NCI-H2196 treated with DMSO at 0.1 percent for 48 hours (cell line): ENCODE measurements around the gene MTF1.

Experiments
- DNase-seq: peaks from one replicate; lab custom pipeline; 2025; ENCODE audit not compliant: unreplicated experiment; lab: John Stamatoyannopoulos, UW

Gene MTF1

DNA sequence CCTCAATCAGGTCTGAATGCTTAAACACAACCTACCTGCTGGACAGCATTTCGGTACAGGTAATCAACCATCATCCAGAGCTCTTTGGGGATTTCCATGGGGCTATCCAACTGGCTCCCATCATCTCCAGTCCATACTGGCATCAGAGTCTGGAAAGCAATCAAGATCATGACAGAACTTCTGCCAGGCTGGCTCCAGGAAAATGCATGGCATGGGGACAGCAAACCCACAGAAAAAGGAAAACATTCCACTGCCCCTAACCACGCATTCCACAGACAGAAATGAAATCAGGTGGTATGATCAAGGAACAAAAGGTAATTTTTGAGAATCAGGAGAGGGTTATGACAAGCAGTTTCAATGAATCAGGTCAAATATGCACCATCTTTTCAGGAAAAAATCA lies 9.1 kb upstream of the MTF1 start:
- DNase-seq: no peak

DNA sequence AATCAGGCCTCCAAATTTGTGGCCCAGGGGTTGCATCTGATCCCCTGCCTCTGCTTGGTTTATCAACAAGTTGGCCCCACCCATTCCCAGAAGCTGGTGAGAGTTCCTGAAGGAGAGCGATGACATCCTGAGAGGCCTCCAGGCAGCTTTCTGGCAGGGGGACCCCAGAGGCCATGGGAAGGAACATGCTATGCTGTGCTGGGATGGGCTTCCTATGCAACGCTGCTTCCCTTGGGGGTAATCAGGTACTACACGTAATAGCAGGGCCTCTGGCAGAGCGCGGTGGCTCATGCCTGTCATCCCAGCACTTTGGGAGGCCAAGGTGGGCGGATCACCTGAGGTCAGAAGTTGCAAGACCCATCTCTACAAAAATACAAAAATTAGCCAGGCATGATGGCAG lies 8.4 kb upstream of the MTF1 start:
- DNase-seq: no peak

DNA sequence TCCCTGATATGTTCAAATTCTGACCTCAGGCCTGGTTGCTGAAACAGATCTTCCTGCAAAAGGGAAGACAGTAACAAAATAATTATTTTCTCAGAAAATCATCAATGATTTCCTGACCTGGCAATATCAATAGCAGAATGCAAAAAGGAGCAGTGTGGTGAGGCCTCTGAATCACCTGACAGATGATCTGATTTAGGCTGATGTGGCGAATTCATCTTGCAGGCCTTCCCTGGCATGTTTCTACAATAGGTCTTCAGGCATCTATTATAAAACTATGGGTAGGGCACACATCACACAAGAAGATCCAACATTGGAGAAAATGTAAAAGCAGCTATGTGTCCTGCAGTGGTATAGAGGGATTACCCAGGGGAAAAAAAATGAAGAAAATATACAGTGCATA lies 7.1 kb upstream of the MTF1 start:
- DNase-seq: no peak

DNA sequence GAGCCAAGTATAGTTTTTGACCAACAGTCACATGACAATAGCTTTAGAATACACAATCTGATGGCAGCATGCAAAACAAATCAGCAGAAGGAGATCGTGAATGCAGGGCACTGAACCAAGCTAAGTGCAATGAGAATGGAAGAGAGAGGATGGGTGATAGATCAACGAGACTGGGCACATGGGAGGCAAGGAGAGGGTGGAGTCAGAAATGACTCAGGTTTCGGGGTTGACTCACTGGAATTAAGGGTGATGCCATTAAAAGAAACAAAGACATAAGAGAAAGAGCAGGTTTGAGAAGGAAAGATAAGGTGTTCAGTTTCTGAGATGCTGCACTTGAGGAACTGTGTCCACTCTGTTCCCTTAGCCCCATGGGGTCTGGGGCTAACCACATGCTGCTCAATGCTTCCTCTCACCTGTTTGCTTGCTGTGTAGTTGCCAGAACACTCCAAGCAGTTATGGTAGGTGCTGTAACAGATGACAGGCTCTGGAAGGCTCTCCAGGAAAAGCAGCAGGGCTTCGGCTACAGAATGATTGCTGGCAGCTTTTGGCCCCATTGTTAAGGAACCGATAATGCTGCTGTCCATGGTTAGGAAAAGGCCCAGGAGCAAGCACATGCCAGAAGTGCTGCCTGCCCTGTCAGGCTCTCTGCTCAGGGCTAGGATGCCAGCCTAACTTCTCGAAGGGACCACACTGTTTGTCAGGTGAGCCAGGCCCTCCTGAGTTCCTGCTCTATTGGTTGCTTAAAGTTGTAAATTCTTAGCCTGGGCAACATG lies 6.1 kb upstream of the MTF1 start:
- DNase-seq: no peak

GRCh38 chr1:37862330-37862729 lies 2.9 kb upstream of the MTF1 start:
- no peak for DNase-seq

DNA sequence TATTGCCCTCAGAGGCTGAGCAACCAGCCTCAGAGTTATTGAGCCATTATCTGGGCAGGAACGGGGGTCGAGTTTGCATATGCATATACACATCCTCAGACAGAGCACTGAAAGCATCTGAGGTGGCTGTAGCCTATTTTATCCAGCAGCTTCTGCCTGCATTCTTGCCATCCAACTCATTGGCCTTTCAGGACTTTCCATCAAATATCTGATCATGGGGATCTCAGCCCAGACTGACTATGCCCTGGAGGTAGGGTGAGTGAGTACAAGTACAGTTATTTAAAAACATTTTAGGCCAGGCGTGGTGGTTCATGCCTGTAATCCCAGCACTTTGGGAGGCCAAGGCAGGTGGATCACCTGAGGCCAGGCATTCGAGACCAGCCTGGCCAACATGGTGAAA lies 1.8 kb upstream of the MTF1 start:
- DNase-seq: no peak

DNA sequence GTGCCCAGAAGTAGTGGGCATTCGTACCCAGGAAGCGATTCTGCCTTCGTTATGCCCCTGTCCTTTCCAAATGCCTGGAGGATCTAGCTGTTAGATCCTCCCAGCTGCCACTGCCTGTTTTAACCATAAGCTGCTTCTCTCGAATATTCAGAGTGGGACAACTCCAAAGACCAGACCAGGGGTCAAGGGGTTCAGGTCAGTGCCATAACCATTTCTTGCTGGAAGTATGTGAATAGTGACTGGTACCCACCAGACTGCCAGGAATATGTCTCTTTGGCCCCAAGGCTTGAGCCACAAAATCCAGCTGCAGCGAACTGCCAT lies 914 bp upstream of the MTF1 start:
- no peak for DNase-seq

DNA sequence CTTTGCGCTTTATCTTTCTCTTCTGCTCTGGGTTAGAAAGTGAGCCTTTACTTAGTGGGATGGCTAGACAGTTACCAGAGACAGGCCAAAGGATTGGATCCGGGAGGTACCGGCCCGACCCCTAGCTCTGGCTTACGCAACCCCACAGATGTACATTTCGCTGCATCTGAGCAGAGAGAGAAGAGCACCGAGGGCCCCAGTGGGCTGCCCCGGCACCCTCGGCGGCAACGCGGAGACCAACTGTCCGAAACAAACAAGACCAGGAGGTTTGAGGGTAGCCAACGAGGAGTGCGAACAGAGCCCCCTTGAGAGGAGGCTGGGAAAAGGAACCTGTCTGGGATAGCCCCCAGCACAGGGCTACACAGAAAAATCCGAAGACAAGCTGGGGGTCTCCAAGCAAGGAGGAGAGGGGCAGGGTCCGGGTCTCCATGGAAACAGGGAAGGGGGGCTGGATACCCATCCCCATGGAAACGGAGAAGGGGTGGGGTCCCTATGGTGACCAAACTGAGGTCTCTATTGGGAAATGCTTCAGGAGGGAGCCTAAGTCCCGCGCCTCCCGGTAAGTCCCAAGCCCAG lies 373 bp downstream of the MTF1 start:
- no peak for DNase-seq

DNA sequence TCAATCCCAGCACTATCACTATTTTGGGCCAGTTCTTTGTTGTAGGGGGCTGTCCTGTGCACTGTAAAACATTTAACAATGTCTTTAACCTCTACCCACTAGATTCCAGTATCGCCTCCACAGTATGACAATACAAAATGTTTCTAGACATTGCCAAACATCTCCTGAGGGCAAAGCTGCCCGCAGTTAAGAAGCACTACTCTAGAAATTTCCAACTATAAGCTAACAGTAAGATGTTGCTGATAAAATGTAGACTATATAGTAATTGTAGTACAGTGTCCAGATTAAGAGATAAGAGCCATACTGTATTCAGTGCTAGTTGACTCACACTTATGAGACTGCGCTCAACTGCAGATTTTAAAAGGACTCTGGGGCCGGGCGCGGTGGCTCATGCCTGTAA lies 5.0 kb downstream of the MTF1 start:
- no peak for DNase-seq

GRCh38 chr1:37853157-37853556 lies 6.2 kb downstream of the MTF1 start:
- no peak for DNase-seq

DNA sequence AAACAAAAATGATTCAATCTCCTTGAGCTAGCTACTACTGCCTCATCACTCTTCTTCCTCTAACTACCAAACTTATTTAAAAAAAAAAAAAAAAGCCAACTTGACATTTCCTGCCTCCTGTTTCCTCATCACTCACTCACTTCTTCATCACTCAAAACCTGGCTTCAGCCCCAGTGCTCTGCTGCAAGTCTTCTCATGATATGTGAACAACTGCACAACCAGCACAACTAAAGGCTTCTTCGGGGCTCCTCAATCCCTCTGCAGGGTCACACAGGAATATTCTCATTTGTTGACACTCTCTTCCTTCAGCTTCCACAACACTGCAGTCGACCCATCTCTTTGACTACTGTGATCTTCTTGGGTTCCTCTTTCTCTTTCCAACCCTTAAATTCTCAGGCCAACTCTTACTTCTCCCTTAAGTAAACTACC lies 7.6 kb downstream of the MTF1 start:
- DNase-seq: no peak

DNA sequence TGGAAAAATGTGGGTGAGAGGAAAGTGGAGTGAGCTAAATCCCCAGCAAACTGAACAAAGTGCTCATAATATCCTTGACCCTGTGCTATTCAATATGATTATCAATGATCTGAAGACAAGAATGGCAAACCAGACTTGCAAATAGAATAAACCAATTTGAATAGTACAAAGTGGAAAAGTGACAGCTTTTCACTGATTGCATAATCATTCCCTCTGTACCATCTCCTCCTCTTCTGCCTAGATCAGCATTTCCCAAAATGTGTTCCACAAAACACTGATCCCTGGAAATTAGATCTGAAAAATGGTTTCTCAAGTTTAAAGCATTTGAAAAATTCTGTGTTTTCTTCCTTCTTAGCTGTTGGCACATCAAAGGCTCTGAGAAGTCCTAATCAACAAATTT lies 8.1 kb downstream of the MTF1 start:
- no peak for DNase-seq

- DNase-seq: no peak
These were observed 8.9 kb downstream of the MTF1 start for GRCh38 chr1:37850352-37850955.

GRCh38 chr1:37849480-37849879 lies 9.9 kb downstream of the MTF1 start:
- no peak for DNase-seq

DNA sequence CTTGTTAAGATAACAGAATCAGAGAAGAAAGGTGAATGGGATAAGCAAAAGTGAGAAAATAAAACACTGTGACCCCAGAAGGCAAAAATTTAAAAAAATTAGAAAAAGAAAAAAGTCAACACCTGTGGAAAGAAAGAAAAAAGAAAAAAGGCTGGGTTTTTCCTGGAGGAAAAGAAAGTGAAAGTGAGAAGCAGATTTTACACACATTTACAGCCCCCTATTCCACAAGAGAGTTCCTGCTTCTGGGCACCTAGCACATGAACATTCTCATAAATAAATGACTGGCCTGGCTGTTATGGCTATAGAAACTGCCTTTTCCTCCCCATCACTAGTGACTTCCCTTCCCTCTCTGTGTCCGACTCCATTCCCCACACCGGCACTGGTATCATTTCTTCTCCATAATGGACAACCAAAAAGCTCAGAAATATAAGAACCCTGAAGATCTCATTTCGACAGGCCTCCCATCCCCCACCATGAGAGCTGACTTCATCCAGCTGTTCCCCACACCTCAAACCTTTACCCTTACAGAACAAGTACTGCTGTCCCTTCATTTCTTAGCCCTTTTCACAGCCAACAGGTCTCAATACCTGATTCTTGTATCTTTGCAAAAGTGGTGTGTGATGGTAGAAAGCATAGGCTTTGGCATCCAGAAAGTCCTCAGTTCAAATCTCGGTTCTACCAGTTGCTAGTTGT lies 12.6 kb downstream of the MTF1 start:
- DNase-seq: no peak

- no peak for DNase-seq
These were observed 13.6 kb downstream of the MTF1 start for GRCh38 chr1:37845786-37846185.

- DNase-seq: no peak
These were observed 14.2 kb downstream of the MTF1 start for GRCh38 chr1:37845049-37845646.

- no peak for DNase-seq
These were observed 14.9 kb downstream of the MTF1 start for GRCh38 chr1:37844536-37844935.

DNA sequence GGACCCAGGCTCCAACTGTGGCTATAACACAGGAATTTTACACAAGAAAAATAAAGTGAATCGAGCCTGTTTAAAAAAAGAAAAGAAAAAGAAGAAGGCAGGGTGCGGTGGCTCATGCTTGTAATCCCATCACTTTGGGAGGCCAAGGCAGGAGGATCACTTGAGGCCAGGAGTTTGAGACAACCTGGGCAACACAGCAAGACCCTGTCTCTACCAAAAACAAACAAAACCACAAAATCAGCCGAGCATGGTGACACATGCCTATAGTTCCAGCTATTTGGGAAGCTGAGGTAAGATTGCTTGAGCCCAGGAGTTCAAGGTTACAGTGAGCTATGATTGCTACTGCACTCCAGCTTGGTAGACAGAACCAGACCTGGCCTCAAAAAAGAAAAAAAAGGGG lies 17.7 kb downstream of the MTF1 start:
- no peak for DNase-seq

GRCh38 chr1:37840711-37841110 lies 18.7 kb downstream of the MTF1 start:
- no peak for DNase-seq

DNA sequence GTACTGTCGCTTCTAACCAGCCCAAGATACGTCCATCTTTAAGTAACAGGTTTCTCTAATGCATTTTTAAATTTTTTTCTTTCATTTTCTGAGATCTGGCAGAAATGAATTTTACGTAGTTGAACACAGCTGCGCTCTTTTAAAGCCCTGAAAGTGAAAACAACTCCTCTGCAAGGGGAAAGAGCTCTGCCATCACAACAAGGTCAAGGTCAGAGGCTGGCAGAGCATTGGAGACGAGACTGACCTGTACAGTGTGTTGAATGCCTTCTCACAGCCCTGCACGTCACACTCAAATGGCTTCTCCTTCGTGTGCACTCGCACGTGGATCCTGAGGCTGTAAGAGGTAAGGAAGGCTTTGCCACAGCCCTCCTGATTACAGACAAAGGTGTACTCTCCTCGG lies 19.7 kb downstream of the MTF1 start:
- DNase-seq: no peak

- no peak for DNase-seq
These were observed 22.6 kb downstream of the MTF1 start for GRCh38 chr1:37836788-37837187.
